Stromal cell of bone marrow (primary cell): ENCODE results near the gene IZUMO4.

ENCODE experiments used
- DNase-seq: peaks from one replicate; pipeline ENCODE4 v3.0.0-alpha.2; 2012; ENCODE audit warnings: low read depth

Gene IZUMO4

GRCh38 chr19:2096480-2097202 is at the start of gene IZUMO4:
IZUMO4 (plus strand) TSS chr19:2096915; CDS start chr19:2096946, 31 bp downstream.
- peak; percentile 88 for DNase-seq

GRCh38 chr19:2047076-2047448 is 49.7 kb upstream of the IZUMO4 start:
- DNase-seq, result no peak

- no peak for DNase-seq
Observed at GRCh38 chr19:2047449-2048103, 49.1 kb upstream of the IZUMO4 start.

GRCh38 chr19:2048104-2048958 is 48.4 kb upstream of the IZUMO4 start:
- no peak for DNase-seq

- no peak for DNase-seq
Observed at GRCh38 chr19:2048959-2049740, 47.6 kb upstream of the IZUMO4 start.

- DNase-seq, result peak; percentile 38
Observed at GRCh38 chr19:2049741-2050348, 46.9 kb upstream of the IZUMO4 start.

- no peak for DNase-seq
Observed at GRCh38 chr19:2050349-2050990, 46.2 kb upstream of the IZUMO4 start.

GRCh38 chr19:2050991-2051772 is 45.5 kb upstream of the IZUMO4 start, which contains the start of gene MKNK2:
MKNK2 (minus strand) TSS chr19:2051244; CDS start chr19:2050851, 393 bp downstream.
- peak; percentile 58 for DNase-seq

GRCh38 chr19:2051773-2052704 is 44.7 kb upstream of the IZUMO4 start:
- no peak for DNase-seq

GRCh38 chr19:2053601-2054389 is 42.9 kb upstream of the IZUMO4 start:
- DNase-seq, result no peak

- DNase-seq, result no peak
Observed at GRCh38 chr19:2054763-2055162, 42.0 kb upstream of the IZUMO4 start.

- DNase-seq, result peak; percentile 47
Observed at GRCh38 chr19:2055931-2056836, 40.5 kb upstream of the IZUMO4 start.

GRCh38 chr19:2056837-2057192 is 39.9 kb upstream of the IZUMO4 start:
- no peak for DNase-seq

GRCh38 chr19:2057484-2058469 is 38.9 kb upstream of the IZUMO4 start:
- DNase-seq, result no peak

GRCh38 chr19:2058570-2059421 is 37.9 kb upstream of the IZUMO4 start:
- DNase-seq, result no peak
